DND-41 (cell line): Measurements from ENCODE around the gene OBSCN.

ENCODE experiments used
- ATAC-seq: fragments of 200-7000 bp; cut with Tn5 transposase; 3 replicates; pipeline ENCODE4 v1.9.1; 2021; ENCODE audit warnings: low read depth; ENCODE audit not compliant: insufficient read depth
- DNase-seq: peaks from one replicate; pipeline ENCODE4 v3.0.0-alpha.2; 2020
- H2AFZ ChIP-seq: 2 replicates; pipeline ENCODE4 v1.6.0; 2012; ENCODE audit warnings: low read depth, low read length
- H3K27ac ChIP-seq: 2 replicates; pipeline ENCODE4 v1.5.1; 2012; ENCODE audit warnings: low read length, inconsistent platforms
- H3K27me3 ChIP-seq: fragments of 200-600 bp; sonication (generic); 2 replicates; pipeline ENCODE4 v1.6.0; 2012; ENCODE audit warnings: low read length, mild to moderate bottlenecking, inconsistent platforms; ENCODE audit not compliant: insufficient read depth, poor library complexity
- H3K36me3 ChIP-seq: 2 replicates; pipeline ENCODE4 v1.5.1; 2012; ENCODE audit warnings: low read length, inconsistent platforms; ENCODE audit not compliant: insufficient read depth
- H3K4me1 ChIP-seq: 2 replicates; pipeline ENCODE4 v1.5.1; 2012; ENCODE audit warnings: mild to moderate bottlenecking, low read length; ENCODE audit not compliant: insufficient read depth
- H3K4me2 ChIP-seq: 2 replicates; pipeline ENCODE4 v1.6.0; 2012; ENCODE audit warnings: mild to moderate bottlenecking, moderate library complexity, low read length, inconsistent platforms; ENCODE audit not compliant: insufficient read depth
- H3K4me3 ChIP-seq, 2 experiments: fragments of 200-600 bp in 1 of 2; shearing (Covaris generic) in 1 of 2; 2 replicates each; pipeline ENCODE4 v1.5.1; 2012 to 2016; ENCODE audit warnings: inconsistent platforms in 2 of 2, low read length in 2 of 2, mild to moderate bottlenecking in 2 of 2, low read depth in 1 of 2, moderate library complexity in 1 of 2
- H3K79me2 ChIP-seq: 2 replicates; pipeline ENCODE4 v1.6.0; 2012; ENCODE audit warnings: low read length, inconsistent platforms; ENCODE audit not compliant: insufficient read depth
- H3K9ac ChIP-seq: 2 replicates; pipeline ENCODE4 v1.6.0; 2012; ENCODE audit warnings: low read depth, mild to moderate bottlenecking, inconsistent platforms, low read length, moderate library complexity
- H3K9me3 ChIP-seq: 2 replicates; pipeline ENCODE4 v1.5.1; 2012; ENCODE audit warnings: low read length, moderate library complexity, mild to moderate bottlenecking, inconsistent platforms; ENCODE audit not compliant: insufficient read depth, severe bottlenecking
- H4K20me1 ChIP-seq: 2 replicates; pipeline ENCODE4 v1.6.0; 2012; ENCODE audit warnings: low read length; ENCODE audit not compliant: insufficient read depth
- CTCF ChIP-seq: IDR thresholded peaks from 2 replicates; pipeline ENCODE4 v1.5.1; 2012; ENCODE audit warnings: borderline replicate concordance, low read length, moderate library complexity, mild to moderate bottlenecking; ENCODE audit not compliant: poor library complexity, severe bottlenecking; ENCODE audit errors: extremely low read depth
- EZH2 ChIP-seq: IDR thresholded peaks from 3 replicates; pipeline ENCODE4 v1.6.1; 2012; ENCODE audit warnings: borderline replicate concordance, low read depth, mild to moderate bottlenecking, moderate library complexity, low read length, inconsistent platforms; ENCODE audit not compliant: severe bottlenecking

The OBSCN gene

GRCh38 chr1:228194436-228194835 lies 13.4 kb upstream of the OBSCN start:
- ATAC-seq (no peak), DNase-seq (no peak)
- Histone ChIP-seq H3K4me3 (no peak overlapping the region), H3K4me1 (no peaks in the 10 kb centered on the region), H3K9ac (no peak overlapping the region), H3K9me3 (peaks cover 8% of the 10 kb centered on the region), H3K79me2 (no peaks in the 10 kb centered on the region), H2AFZ (no peak overlapping the region), H3K36me3 (no peaks in the 10 kb centered on the region), H3K27me3 (no peaks in the 10 kb centered on the region), H4K20me1 (no peaks in the 10 kb centered on the region), H3K27ac (no peak overlapping the region), H3K4me2 (no peak overlapping the region)
- TF ChIP-seq EZH2 (no peak), CTCF (no peak)

- H3K79me2 ChIP-seq, result no peaks in the 10 kb centered on the region
- DNase-seq (no peak), ATAC-seq (no peak)
- TF ChIP-seq EZH2 (no peak), CTCF (no peak)
- no peak overlapping the region for H2AFZ ChIP-seq
- no peaks in the 10 kb centered on the region for H3K4me1 ChIP-seq
- H3K4me2 ChIP-seq, result no peak overlapping the region
- H3K9me3 ChIP-seq, result peaks cover 14% of the 10 kb centered on the region
- H3K27me3 ChIP-seq, result no peaks in the 10 kb centered on the region
- no peaks in the 10 kb centered on the region for H4K20me1 ChIP-seq
- no peak overlapping the region for H3K27ac ChIP-seq
- H3K9ac ChIP-seq, result no peak overlapping the region
- no peaks in the 10 kb centered on the region for H3K36me3 ChIP-seq
- H3K4me3 ChIP-seq, result no peak overlapping the region
Observed at GRCh38 chr1:228194921-228195812, 12.7 kb upstream of the OBSCN start.

DNA sequence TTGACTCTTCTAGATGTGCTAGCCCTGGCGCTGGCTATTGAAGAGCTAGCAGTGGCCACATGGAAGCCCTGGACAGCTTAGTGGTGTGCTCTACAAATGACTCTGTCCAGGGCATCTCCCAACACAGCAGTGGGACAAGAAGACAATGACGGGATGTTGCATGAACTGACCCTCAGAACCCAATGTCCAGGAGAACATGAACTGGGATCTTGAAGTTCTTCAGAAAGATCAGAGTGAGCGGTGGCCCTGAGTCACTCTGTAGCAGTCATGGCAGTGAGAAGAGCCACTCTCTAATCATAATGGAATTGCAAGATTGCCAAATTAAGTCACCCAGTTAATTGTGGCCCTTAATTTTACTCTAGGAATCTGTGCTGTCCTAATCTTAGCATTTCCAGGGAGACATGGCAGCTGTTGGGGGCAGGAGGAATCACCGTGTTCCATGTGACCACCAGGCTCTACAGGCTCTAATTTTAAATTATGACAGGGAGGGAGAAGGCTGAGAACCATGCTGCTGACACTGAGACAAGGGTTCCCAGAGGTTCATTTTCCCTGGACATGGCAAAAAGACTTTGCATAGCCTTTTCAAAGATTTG lies 10.2 kb upstream of the OBSCN start:
- H3K4me1 ChIP-seq, result no peaks in the 10 kb centered on the region
- no peak overlapping the region for H3K27ac ChIP-seq
- H3K36me3 ChIP-seq, result no peaks in the 10 kb centered on the region
- ATAC-seq (no peak), DNase-seq (no peak)
- H3K9me3 ChIP-seq, result peaks cover 14% of the 10 kb centered on the region
- no peak overlapping the region for H3K4me3 ChIP-seq
- H3K4me2 ChIP-seq, result no peak overlapping the region
- no peaks in the 10 kb centered on the region for H3K79me2 ChIP-seq
- H3K9ac ChIP-seq, result no peak overlapping the region
- H2AFZ ChIP-seq, result no peak overlapping the region
- no peaks in the 10 kb centered on the region for H4K20me1 ChIP-seq
- H3K27me3 ChIP-seq, result no peaks in the 10 kb centered on the region
- no peak for TF ChIP-seq CTCF
- no peak for TF ChIP-seq EZH2
